GM19438 (cell line): ENCODE measurements around the gene DIAPH2.
A peak's percentile ranks its signal among the peaks of the same experiment; 100 is the strongest.
"Not testable (repeated sequence)": the region's sequence is repeated elsewhere in the genome, so short reads cannot be mapped to it uniquely, and the experiment has no call there.

Source experiments
- ATAC-seq: cut with Tn5 transposase; IDR thresholded peaks from one replicate; pipeline ENCODE4 v1.9.1; 2021; ENCODE audit warnings: low read depth; ENCODE audit not compliant: unreplicated experiment

DIAPH2 gene

GRCh38 chrX:97409632-97410415 is 725.2 kb downstream of the DIAPH2 start:
- not testable (repeated sequence) for ATAC-seq

GRCh38 chrX:97416461-97416860 is 731.8 kb downstream of the DIAPH2 start:
- no peak for ATAC-seq

- no peak for ATAC-seq
Measured at GRCh38 chrX:97429101-97429500, 744.5 kb downstream of the DIAPH2 start.

- no peak for ATAC-seq
Measured at GRCh38 chrX:97431281-97431680, 746.6 kb downstream of the DIAPH2 start.

GRCh38 chrX:97446298-97446882 is 761.7 kb downstream of the DIAPH2 start:
- no peak for ATAC-seq

GRCh38 chrX:97447306-97447705 is 762.7 kb downstream of the DIAPH2 start:
- no peak for ATAC-seq

- no peak for ATAC-seq
Measured at GRCh38 chrX:97452283-97452682, 767.6 kb downstream of the DIAPH2 start.

- no peak for ATAC-seq
Measured at GRCh38 chrX:97461763-97462162, 777.1 kb downstream of the DIAPH2 start.

- ATAC-seq: no peak
Measured at GRCh38 chrX:97471071-97471470, 786.4 kb downstream of the DIAPH2 start.

GRCh38 chrX:97474933-97475332 is 790.3 kb downstream of the DIAPH2 start:
- no peak for ATAC-seq

GRCh38 chrX:97479106-97479890 is 794.7 kb downstream of the DIAPH2 start:
- ATAC-seq: no peak

- ATAC-seq: no peak
Measured at GRCh38 chrX:97481228-97481627, 796.6 kb downstream of the DIAPH2 start.

- no peak for ATAC-seq
Measured at GRCh38 chrX:97482666-97483300, 798.1 kb downstream of the DIAPH2 start.

- no peak for ATAC-seq
Measured at GRCh38 chrX:97490656-97491055, 806.0 kb downstream of the DIAPH2 start.

GRCh38 chrX:97494756-97495372 is 810.2 kb downstream of the DIAPH2 start:
- peak; percentile 90 for ATAC-seq

- ATAC-seq: no peak
Measured at GRCh38 chrX:97498093-97498492, 813.5 kb downstream of the DIAPH2 start.

GRCh38 chrX:97504431-97504830 is 819.8 kb downstream of the DIAPH2 start:
- ATAC-seq: no peak

- ATAC-seq: no peak
Measured at GRCh38 chrX:97517763-97518162, 833.1 kb downstream of the DIAPH2 start.

GRCh38 chrX:97522307-97522706 is 837.7 kb downstream of the DIAPH2 start:
- ATAC-seq: no peak

- ATAC-seq: no peak
Measured at GRCh38 chrX:97524340-97524739, 839.7 kb downstream of the DIAPH2 start.

GRCh38 chrX:97524997-97525396 is 840.4 kb downstream of the DIAPH2 start:
- ATAC-seq: no peak
